Right lobe of liver (tissue), 6 donors: ENCODE data around the gene CREB5. TPM values are rescaled to one million over a fixed set of nuclear protein-coding genes. Genes with fewer than 3 reads are reported as not detected.
A peak's percentile ranks its signal among the peaks of the same experiment; 100 is the strongest.
"Not testable (repeated sequence)": the region's sequence is repeated elsewhere in the genome, so short reads cannot be mapped to it uniquely, and the experiment has no call there.

Source experiments
- ATAC-seq, 4 donors: fragments of 200-7000 bp; cut with Tn5 transposase; one replicate each; pipeline ENCODE4 v1.9.1; 2020; ENCODE audit warnings: mild to moderate bottlenecking in 4 of 4, moderate library complexity in 4 of 4
- DNase-seq, 3 donors: peaks; one replicate each; pipeline ENCODE4 v3.0.0-alpha.2; 2020
- H3K27ac ChIP-seq, 3 donors: fragments of 200-600 bp; one replicate each; pipeline ENCODE4 v1.8.0; 2022
- H3K27me3 ChIP-seq, 2 donors: fragments of 200-600 bp; one replicate each; pipeline ENCODE4 v1.8.0; 2022
- H3K36me3 ChIP-seq, 4 donors: fragments of 200-600 bp; sonication (generic) in 1 of 4; one replicate each; pipeline versions ENCODE4 v1.5.1 to v1.8.0; 2017 to 2022; ENCODE audit warnings: control low read depth in 1 of 4
- H3K4me1 ChIP-seq, 4 donors: fragments of 200-600 bp; sonication (generic) in 1 of 4; one replicate each; pipeline versions ENCODE4 v1.5.1 to v1.8.0; 2017 to 2022; ENCODE audit warnings: control low read depth in 1 of 4
- H3K4me3 ChIP-seq, 3 donors: fragments of 200-600 bp; one replicate each; pipeline ENCODE4 v1.8.0; 2022
- H3K9me3 ChIP-seq, 4 donors: fragments of 200-600 bp; sonication (generic) in 1 of 4; one replicate each; pipeline versions ENCODE4 v1.5.1 to v1.8.0; 2017 to 2022; ENCODE audit warnings: control low read depth in 1 of 4
- CTCF ChIP-seq, 4 donors: fragments of 200-600 bp in 3 of 4; fragments of 450-650 bp in 1 of 4; IDR thresholded peaks; one replicate each; pipeline versions ENCODE4 v1.5.1 to v1.8.0; 2016 to 2022; ENCODE audit warnings: antibody characterized with exemption in 4 of 4, mild to moderate bottlenecking in 2 of 4
- POLR2A ChIP-seq: fragments of 450-650 bp; IDR thresholded peaks from one replicate; pipeline ENCODE4 v1.6.1; 2017; ENCODE audit warnings: antibody characterized with exemption, mild to moderate bottlenecking
- WGBS: methylation state at CpG from one replicate; pipeline ENCODE4 v1.1.6; 2018; ENCODE audit warnings: low coverage, low lambda C conversion rate; ENCODE audit not compliant: insufficient coverage; ENCODE audit errors: missing lambda C conversion rate; 5-methylcytosine and 5-hydroxymethylcytosine counted together
- intact Hi-C, 2 donors: fragments of 100-400 bp; cut with DNase I; formaldehyde crosslinking; loops; one replicate each; pipeline versions ENCODE4 v1.11.2 to v1.14.1; 2022
- total RNA-seq, 6 experiments: library from RNA; depleted of rRNA in 2 of 6; stranded (reverse); fragments of >200 nt in 2 of 6; fragmentation: NEBNext Ultra II Directional in 3 of 6; extraction: Animal tissue kit (Norgen Biotek cat#: 25700) in 3 of 6; gene quantifications; one replicate each; pipeline versions ENCODE4 v1.1.0 to v1.2.4, GENCODE V29; 2016 to 2023
- donor health status: DM: no; HTN: yes; CAD: no.
- donor health status: DM: no; HTN: no; CAD: no.
- donor health status: DM: no; HTN: no; CAD: no.
- donor health status: DM: no; HTN: yes; CAD: no.
- donor health status: DM: no; HTN: yes; CAD: no.

CREB5 gene
- total RNA-seq, 6 experiments from 2014 or later, result 0.48 to 6.3 (median 1.4) TPM

- H3K9me3 ChIP-seq, result no peaks in the 10 kb centered on the region
- 77% methylated on average over 1 of the region's 1 CpG for WGBS
- H3K4me1 ChIP-seq, result no peaks in the 10 kb centered on the region
- H3K36me3 ChIP-seq, result no peaks in the 10 kb centered on the region
- H3K27ac ChIP-seq, result no peak overlapping the region
- TF ChIP-seq POLR2A (no peak), CTCF (IDR thresholded peaks at IDR 0.05) (no peak)
- intact Hi-C loops, result no loop called here
- H3K27me3 ChIP-seq, result no peaks in the 10 kb centered on the region
- DNase-seq (no peak), ATAC-seq (no peak)
- H3K4me3 ChIP-seq, result no peak overlapping the region
Measured at GRCh38 chr7:28608237-28608656, 195.9 kb downstream of the CREB5 start.

GRCh38 chr7:28608731-28609130, 196.4 kb downstream of the CREB5 start:
- TF ChIP-seq POLR2A (no peak), CTCF (IDR thresholded peaks at IDR 0.05) (no peak)
- no peak overlapping the region for H3K27ac ChIP-seq
- no peak for DNase-seq
- no peaks in the 10 kb centered on the region for H3K4me1 ChIP-seq
- no peak overlapping the region for H3K4me3 ChIP-seq
- no peaks in the 10 kb centered on the region for H3K27me3 ChIP-seq
- intact Hi-C loops, result no loop called here
- 30% methylated on average over 3 of the region's 3 CpGs for WGBS
- no peaks in the 10 kb centered on the region for H3K36me3 ChIP-seq
- peak in 1 of 4 donors; percentile 65 for ATAC-seq
- H3K9me3 ChIP-seq, result no peaks in the 10 kb centered on the region

- Histone ChIP-seq H3K27me3 (no peaks in the 10 kb centered on the region), H3K36me3 (no peaks in the 10 kb centered on the region), H3K9me3 (no peaks in the 10 kb centered on the region), H3K4me1 (no peaks in the 10 kb centered on the region), H3K27ac (no peak overlapping the region), H3K4me3 (no peak overlapping the region)
- TF ChIP-seq CTCF (IDR thresholded peaks at IDR 0.05), result no peak
- DNase-seq (no peak), ATAC-seq (no peak)
- 30% methylated on average over 3 of the region's 3 CpGs for WGBS
- intact Hi-C loops, result no loop called here
Measured at GRCh38 chr7:28609608-28610007, 197.3 kb downstream of the CREB5 start.

- H3K36me3 ChIP-seq, H3K27me3 ChIP-seq, H3K9me3 ChIP-seq, H3K4me3 ChIP-seq, DNase-seq, H3K4me1 ChIP-seq, ATAC-seq, intact Hi-C loops, H3K27ac ChIP-seq: not testable (repeated sequence)
- 75% methylated on average over 4 of the region's 4 CpGs for WGBS
Measured at GRCh38 chr7:28611399-28611897, 199.1 kb downstream of the CREB5 start.

GRCh38 chr7:28613262-28613661, 200.9 kb downstream of the CREB5 start:
- 69% methylated on average over 6 of the region's 6 CpGs for WGBS
- H3K4me1 ChIP-seq, result no peaks in the 10 kb centered on the region
- no peak for DNase-seq
- H3K36me3 ChIP-seq, result no peaks in the 10 kb centered on the region
- ATAC-seq, result no peak
- H3K27me3 ChIP-seq, result no peaks in the 10 kb centered on the region
- no peaks in the 10 kb centered on the region for H3K9me3 ChIP-seq
- no peak overlapping the region for H3K4me3 ChIP-seq
- TF ChIP-seq POLR2A (no peak), CTCF (IDR thresholded peaks at IDR 0.05) (no peak)
- intact Hi-C loops, result no loop called here
- no peak overlapping the region for H3K27ac ChIP-seq
